GM19099 (cell line): Measurements from ENCODE around the gene BSN.

ENCODE experiments used
- POLR2A ChIP-seq: IDR thresholded peaks from 3 replicates; pipeline ENCODE4 v1.6.1; 2011; ENCODE audit warnings: low read depth; ENCODE audit not compliant: insufficient read length; ENCODE audit errors: extremely low read depth

BSN gene

GRCh38 chr3:49667701-49668413 lies 113.6 kb downstream of the BSN start:
- TF ChIP-seq POLR2A, result no peak

DNA sequence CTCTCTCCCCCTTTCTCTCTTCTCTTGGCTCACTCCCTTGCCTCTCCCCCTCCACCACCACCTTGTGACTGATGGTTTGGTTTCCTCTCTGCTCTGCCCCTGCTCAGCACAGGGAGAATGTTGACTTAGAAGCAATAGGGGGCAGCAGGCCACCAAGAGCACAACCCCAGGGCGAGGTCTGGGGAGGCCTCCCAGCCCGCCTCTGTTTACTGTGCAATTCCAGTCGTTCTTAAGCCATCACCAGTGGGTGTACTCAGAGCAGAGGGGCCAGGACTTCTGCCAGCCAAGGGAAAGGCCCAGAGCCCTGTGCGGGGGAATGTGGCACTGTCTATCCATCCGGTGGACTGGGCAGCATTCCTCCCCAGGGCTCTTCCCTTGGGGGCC lies 114.1 kb downstream of the BSN start:
- no peak for TF ChIP-seq POLR2A

DNA sequence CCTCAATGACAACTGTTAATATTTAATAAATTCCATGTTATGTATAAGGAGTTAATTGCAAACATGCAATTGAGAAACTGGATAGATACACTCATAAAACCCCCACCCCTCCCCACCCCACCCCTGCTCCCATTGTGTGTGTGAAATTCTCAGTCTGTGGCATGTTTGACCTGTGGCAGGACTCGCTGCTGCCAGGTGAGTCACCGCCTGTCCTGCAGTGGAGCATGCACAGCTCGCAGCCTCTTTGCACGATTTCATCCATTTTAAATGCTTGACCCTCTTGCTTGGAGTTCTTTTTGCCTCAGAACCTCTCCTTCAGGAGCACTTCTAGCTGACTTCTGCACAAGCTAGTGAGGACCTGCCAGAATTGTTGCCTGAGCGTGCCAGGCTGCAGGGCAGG lies 114.6 kb downstream of the BSN start:
- TF ChIP-seq POLR2A, result no peak

DNA sequence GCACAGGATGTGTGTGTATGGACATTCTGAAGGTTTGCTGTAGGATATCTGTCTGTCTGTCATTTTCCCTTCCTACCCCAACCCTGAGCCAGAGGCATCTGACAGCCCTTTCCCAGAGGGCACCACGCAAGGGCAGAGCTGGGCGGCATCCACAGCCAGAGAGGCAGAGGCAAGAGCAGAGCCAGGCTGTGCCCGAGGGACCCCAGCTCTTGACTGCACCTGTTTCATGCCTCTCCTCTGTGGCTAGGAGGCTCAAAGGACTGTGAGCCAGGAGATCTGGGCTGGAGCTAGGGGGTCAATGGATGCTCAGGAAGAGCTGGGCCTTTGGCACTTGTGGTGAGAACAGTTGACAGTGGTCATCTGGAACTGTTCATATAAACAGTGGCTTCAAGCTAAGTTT lies 115.1 kb downstream of the BSN start:
- no peak for TF ChIP-seq POLR2A

DNA sequence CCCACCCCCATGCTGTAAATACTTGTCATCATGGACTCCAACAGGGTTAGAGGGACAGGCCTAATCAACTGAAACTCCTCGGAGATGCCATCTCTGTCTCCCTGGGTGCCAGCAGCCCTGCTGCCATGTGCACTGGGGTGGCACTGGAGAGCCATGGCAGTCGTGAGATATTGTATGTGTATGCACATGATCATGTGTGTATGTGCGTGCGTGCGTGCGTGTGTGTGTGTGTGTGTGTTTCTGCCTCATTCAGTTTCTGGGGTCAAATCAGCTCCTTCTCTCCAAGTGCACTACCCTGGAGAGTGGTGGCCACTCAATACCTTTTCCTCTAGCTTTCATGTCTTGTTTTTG lies 116.6 kb downstream of the BSN start:
- no peak for TF ChIP-seq POLR2A

- no peak for TF ChIP-seq POLR2A
Measured at GRCh38 chr3:49671291-49672288, 117.3 kb downstream of the BSN start.

DNA sequence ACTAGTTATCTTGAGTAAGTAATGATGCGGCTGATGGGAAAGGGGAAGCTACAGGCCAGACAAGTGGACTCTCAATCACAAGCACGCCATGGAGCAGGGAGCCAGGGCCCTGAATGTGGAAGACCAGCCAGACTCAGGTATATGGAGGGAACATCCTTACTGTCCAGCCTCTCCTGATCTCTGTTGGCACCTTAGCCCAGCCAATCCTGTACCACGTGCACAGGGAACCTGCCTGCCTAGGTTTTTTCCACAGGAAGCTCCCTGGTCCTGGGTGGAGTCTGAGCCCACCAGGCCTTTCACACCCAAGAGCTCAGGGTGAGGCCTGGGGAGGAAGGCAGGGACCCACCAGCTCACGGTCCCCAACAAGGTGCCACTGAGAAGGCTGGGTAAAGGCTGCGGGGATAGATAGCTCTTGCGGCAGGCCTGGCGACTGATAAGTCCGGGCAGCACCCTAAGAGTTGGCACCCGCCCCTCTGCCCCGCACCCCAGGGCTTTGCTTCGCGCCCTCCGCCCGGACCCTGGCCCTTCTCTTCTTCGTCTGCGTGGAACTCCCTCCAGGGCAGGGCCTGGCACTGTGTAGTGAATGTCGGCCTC lies 118.9 kb downstream of the BSN start:
- no peak for TF ChIP-seq POLR2A

GRCh38 chr3:49673715-49674496 lies 119.6 kb downstream of the BSN start, which contains the start of gene APEH:
Gene APEH, plus strand, starts transcription at chr3:49674351. Its CDS starts 51 bp downstream, at chr3:49674402.
- TF ChIP-seq POLR2A, result peak; percentile 83

DNA sequence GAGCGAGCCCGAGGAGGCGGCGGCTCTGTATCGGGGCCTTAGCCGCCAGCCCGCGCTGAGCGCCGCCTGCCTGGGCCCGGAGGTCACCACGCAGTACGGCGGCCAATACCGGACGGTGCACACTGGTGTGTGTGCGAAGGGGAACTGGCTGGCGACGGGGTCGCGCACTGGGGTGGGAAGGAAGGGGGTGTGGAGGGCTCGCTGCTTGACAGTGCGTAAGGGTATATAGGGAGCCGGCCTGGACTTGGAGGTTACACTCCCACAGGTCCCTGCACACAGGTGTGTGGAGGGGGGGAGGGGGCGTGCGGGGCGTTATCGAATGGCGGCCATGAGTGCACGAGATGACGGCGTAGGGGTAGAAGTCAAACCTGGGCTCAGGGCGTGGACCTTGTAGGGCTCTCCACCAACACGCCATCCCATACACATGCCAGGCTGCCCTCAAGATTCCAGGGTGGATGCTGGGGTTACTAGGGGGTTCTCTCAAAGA lies 120.3 kb downstream of the BSN start:
- no peak for TF ChIP-seq POLR2A

DNA sequence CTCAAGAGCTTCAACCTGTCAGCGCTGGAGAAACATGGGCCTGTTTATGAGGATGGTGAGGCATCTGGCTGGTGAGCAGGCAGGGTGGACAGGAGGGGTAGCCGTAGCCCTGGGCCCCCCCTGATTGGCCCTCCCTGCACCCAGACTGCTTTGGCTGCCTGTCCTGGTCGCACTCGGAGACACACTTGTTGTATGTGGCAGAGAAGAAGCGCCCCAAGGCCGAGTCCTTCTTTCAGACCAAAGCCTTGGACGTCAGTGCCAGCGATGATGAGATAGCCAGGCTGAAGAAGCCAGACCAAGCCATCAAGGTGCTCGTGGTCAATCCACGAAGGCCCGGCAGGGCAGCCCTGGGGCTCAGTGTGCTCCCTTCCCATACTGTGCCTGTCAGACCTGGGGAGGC lies 121.6 kb downstream of the BSN start:
- TF ChIP-seq POLR2A, result no peak

- TF ChIP-seq POLR2A, result no peak
Measured at GRCh38 chr3:49680493-49681231, 126.4 kb downstream of the BSN start.

- no peak for TF ChIP-seq POLR2A
Measured at GRCh38 chr3:49681232-49681522, 126.9 kb downstream of the BSN start.

GRCh38 chr3:49681543-49681942 lies 127.3 kb downstream of the BSN start:
- no peak for TF ChIP-seq POLR2A

GRCh38 chr3:49683162-49683561 lies 128.9 kb downstream of the BSN start:
- TF ChIP-seq POLR2A, result no peak
